ENCODE data around the gene JAG2.

DNA sequence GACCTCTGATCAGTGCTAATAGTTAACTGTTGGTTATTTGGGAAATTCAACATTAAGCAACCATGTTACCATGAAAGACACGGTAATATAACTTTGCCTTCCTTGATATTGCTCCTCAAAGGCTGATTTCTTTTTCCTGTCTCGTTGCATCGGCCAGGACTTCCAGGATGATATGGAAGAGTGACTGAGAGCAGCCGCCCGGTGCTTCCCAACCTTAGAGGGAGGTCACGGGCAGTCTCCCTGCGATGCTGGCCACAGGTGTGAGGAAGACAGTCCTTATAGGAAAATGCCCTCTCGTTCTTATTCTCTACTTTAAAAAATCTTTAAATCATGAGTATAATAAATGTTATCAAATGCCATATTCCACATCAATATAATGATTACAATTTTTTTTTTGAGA lies 70.3 kb downstream of the JAG2 start:
- TF ChIP-seq, protein P1, sequence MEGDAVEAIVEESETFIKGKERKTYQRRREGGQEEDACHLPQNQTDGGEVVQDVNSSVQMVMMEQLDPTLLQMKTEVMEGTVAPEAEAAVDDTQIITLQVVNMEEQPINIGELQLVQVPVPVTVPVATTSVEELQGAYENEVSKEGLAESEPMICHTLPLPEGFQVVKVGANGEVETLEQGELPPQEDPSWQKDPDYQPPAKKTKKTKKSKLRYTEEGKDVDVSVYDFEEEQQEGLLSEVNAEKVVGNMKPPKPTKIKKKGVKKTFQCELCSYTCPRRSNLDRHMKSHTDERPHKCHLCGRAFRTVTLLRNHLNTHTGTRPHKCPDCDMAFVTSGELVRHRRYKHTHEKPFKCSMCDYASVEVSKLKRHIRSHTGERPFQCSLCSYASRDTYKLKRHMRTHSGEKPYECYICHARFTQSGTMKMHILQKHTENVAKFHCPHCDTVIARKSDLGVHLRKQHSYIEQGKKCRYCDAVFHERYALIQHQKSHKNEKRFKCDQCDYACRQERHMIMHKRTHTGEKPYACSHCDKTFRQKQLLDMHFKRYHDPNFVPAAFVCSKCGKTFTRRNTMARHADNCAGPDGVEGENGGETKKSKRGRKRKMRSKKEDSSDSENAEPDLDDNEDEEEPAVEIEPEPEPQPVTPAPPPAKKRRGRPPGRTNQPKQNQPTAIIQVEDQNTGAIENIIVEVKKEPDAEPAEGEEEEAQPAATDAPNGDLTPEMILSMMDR (IDR thresholded peaks at IDR 0.05) = no peak
- no peak for TF ChIP-seq POLR2A (IDR thresholded peaks at IDR 0.05)

All from esophagus squamous epithelium (tissue), 4 donors.